GM19099 (cell line): ENCODE measurements around the gene PSMD8.

Experiments
- POLR2A ChIP-seq: IDR thresholded peaks from 3 replicates; pipeline ENCODE4 v1.6.1; 2011; ENCODE audit warnings: low read depth; ENCODE audit not compliant: insufficient read length; ENCODE audit errors: extremely low read depth

Gene PSMD8

DNA sequence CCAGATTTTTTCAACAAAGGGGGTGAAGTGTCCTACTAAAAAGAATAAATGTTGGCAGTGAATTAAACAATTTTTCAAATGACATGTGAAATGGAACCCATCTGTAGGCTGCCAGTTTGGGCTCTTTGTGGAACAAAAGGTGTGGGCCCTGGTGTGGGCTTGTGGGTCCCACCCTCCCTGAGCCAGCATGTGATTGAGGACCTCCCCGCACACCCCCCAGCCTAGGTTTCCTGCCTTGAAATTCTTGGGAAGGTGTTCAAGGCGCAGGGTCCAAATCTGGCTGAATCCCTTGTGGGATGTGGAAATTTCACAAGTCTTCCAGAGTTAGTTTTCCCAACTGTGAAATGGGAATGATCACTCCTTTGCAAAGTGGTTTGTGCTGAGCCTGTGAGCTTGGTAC is 9.4 kb downstream of the PSMD8 start:
- no peak for TF ChIP-seq POLR2A

DNA sequence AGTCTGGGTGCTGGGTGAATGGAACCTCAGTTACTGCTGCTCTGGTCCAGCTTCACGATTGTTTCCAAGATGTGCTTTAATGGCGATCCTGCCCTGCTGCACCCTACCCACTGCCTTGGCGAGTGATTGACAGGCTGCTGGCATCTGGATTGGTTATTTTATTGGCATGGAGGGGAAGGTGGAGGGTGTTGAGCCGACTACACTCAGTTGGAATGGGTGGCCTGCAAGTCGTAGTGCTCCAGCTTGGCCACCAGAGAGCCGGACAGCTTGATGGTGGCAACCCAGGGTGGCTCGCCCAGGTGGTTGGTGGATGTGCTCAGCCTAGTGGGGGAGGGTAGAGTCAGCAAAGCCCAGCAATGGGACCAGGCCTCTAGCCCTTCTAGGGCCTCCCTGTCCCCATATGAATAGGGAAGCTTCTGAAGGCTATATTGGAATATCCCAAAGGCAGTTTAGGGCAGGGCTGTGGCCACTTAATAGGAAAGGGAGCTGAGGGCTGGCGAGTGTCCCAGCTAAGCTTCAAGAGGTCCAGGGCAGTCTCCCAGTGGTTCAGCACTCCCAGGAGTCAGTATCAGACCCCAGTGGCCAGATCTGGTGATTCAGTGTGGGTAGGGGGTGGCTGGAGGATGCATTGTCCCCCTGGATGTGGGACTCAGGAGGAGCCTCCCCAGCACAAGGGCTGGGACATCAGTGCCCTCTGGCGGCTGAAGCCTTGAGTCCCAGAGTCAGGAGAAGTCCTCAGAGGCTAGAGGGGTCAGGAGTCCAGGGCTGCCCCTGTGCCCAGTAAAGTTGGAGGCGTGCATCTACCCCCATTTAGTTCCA is 10.0 kb downstream of the PSMD8 start:
- no peak for TF ChIP-seq POLR2A

DNA sequence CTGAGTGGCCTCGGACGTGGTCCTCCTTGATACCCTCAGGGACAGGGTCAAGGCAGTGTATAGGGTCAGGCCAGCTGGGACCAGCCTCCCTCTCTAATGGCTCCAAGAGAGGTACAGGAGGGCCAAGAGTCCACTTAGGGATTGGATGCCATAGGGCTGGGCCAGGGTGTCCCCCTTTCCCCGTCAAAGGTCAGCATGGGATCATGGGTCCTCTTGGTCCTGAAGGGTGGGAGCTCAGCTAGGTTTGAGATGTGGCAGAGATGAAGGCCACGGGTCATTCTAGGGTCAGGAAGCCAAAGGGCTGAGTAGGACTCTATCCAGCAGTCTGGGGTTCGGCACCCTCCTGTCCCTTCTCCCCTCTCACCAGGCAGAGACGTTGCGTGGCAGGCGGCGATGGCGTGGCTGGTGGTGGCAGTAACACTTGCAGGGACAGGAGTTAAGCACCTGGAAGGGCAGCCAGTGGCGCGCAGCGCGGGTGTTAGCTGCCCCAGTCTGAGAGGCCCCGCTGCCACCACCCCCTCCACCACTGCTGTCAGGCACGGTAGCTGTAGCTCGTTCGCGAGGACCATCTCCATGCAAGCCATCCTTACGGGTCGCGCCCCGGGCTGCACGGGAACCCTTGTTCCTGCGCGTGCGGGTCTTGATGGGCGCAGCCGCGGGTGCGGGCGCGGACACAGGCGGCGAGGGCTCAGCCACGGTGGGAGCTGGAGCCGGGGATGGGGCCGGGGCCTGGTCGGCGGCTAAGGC is 10.9 kb downstream of the PSMD8 start:
- no peak for TF ChIP-seq POLR2A

- no peak for TF ChIP-seq POLR2A
Measured at GRCh38 chr19:38385804-38386257, 11.5 kb downstream of the PSMD8 start.

GRCh38 chr19:38386300-38386970 is 12.1 kb downstream of the PSMD8 start:
- no peak for TF ChIP-seq POLR2A

DNA sequence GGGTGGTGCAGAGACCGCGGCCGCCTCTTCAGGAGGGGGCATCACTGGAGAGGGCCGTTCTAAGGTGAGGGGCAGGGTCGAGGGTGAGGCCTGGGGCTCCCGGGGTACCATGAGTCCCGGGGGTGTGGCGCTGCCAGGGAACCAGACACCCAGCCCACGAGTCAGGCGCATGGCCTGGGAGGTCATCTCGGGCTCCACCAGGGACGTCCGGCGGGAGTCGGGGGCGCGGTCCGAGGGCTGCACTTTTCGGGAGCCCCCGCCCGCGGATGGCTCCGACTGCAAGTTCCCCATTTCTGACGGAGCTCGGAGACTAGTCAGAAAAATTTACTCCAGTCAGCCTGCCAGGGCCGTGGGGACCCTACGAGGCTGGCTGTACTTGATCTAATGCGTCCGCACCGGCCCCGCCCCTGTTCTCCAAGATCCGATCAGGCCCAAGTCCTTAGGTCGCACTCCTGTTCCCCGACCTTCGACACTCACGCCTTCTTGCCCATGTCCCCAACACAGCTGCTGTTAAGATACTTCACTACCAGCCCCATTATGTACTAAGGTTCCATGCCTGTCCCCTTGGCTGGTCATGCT is 12.7 kb downstream of the PSMD8 start:
- TF ChIP-seq POLR2A = no peak

DNA sequence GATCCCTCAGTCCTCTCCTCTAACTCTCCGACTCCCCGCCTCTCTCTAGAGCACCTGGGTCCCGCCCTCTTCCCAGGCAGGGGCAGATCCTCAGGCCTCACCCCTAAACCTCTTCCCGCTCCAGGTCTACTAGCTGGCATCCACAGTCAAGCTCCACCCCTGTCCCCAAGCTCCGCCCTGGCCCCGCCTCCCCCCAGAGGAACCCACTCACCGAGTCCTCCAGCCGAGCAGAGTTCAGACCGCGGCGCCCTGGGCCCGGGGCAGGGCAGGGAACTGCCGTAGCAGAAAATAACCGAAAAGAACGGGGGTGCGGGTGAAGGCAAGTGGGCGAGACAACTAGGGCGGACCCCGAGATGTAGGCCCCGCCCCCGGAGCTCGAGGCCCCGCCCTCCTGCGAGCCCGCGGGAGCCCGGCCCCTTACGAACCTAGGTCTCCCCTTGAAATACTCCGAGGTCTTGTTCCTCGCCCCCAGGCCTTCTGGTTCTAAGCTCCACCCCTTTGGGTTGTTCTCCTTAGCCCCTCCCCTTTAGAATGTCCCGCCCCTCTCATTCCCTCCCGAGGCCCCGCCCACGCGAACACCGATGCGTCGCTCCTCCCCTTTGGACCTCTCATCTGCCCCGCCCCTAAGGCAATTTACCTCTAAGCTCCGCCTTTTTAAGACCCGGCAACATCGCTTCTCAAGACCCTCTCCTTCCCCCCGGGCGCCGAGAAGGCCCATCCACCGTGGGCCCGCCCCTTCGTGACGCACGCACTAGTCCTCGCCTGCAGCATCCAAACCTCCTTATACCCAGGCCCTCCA is 13.4 kb downstream of the PSMD8 start, which contains the start of gene GGN:
Gene GGN, minus strand, starts transcription at position 485 of the 799 bp plus-strand sequence. CDS start 773 bp downstream, outside the sequence.
- TF ChIP-seq POLR2A = no peak

GRCh38 chr19:38388349-38389100 is 14.2 kb downstream of the PSMD8 start, which contains the start of gene SPRED3:
Gene SPRED3, plus strand, starts transcription at chr19:38388697. Its CDS starts 1,606 bp downstream, at chr19:38390303.
- TF ChIP-seq POLR2A = no peak

DNA sequence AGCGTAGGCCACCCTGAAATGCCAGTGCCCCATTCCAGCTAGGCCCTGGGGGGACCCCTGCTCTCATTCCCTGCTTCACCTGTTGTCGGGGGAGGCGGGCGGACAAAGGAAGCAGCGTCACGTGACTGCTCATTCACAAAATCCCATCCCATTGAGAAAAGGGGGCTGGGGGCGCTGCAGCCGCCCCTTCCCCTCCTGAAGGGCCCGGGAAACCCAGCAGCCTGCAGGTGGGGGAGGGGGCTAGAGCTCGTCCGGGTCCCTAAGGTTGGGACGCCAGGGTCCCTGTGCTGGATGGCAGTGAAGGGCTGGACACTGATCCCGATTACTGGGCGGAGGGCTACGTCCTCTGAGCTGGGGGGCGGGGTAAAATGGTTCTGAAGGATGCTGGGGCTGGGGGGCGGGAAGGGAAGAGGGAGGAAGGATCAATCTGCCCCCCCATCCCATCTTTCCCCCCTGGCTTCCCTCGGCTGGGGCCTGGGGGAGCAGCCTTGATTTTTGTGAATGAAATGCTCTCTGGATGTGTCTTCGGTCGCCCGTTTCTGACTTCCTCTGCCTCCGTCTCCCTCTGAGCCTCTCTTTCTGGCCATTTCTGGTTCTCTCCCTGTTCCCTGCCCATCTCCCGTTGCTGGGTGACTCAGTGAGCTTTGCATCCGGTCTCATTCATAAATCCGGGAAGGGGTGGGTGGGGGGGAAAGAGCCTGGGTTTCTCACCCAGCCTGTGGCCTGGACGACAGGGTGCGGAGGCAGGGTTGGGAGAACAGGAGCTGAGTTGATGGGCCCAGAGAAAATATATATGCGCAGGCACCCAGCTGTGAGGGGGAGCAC is 14.9 kb downstream of the PSMD8 start:
- TF ChIP-seq POLR2A = no peak

DNA sequence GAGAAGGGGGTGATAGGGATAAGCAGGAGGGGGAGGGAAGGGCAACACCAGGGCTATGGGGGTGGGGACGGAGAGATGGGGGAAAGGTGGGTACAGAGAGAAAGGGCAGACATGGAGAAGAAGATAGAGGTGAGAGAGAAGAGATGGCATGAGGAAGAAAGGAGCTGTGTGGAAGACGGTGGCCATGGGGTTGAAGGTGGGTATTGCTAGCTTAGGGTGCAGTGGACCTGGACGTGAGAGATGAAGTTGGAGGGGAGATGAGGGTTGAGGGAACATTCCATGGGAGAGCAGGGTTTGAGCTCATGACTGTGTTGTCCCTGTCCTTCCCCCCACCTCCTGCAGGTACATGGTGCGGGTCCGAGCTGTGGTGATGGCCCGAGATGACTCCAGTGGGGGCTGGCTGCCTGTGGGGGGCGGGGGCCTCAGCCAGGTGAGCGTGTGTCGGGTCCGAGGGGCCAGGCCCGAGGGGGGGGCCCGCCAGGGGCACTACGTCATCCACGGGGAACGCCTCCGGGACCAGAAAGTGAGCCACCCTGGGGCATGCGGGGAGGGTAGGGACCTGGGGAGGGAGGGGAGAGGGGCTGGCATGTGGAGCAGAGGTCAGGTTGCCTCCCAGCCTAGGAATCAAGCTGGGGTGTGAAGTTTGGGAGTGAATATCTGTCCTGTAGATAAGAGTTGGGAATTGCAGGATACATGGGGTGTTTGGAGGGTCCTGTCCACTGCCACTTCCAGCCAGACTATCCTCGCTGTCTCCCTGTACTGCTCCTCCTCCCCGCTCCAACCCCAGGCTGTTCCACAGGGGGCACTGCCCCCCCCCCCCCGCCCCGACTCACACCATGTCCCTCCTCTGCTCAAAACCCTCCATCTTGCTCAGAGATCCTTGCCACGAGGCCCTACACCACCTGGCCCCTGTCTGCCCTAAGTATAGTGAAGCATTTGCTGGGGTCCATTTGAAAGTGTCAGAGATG is 15.9 kb downstream of the PSMD8 start:
- TF ChIP-seq POLR2A = no peak

GRCh38 chr19:38391911-38392464 is 17.6 kb downstream of the PSMD8 start:
- TF ChIP-seq POLR2A = no peak
